ENCODE measurements around the gene RAET1L. TPM values are rescaled to one million over a fixed set of nuclear protein-coding genes. Genes with fewer than 3 reads are reported as not detected.

The RAET1L gene
- polyA plus RNA-seq, 1 donor (not counting 4 experiments of a cell fraction or from before 2014, with no cell fraction given): 6.9 TPM

- Histone ChIP-seq H3K4me1 (ENCODE audit: control insufficient read depth, extremely low read depth, insufficient read depth, low read length) (peaks cover 16% of the 10 kb centered on the region), H4K20me1 (ENCODE audit: control insufficient read depth, extremely low read depth, insufficient read depth, low read length) (no peaks in the 10 kb centered on the region), H3K27me3 (ENCODE audit: control insufficient read depth, extremely low read depth, insufficient read depth, low read length) (no peaks in the 10 kb centered on the region), H3K4me2 (ENCODE audit: control insufficient read depth, extremely low read depth, insufficient read depth, low read depth, low read length) (peak overlapping the region; percentile 28), H2AFZ (ENCODE audit: control insufficient read depth, low read length) (no peak overlapping the region), H3K9me1 (ENCODE audit: control insufficient read depth, extremely low read depth, insufficient read depth, low read length) (peaks cover 2% of the 10 kb centered on the region), H3K9ac (ENCODE audit: control insufficient read depth, extremely low read depth, insufficient read depth, low read length) (no peak overlapping the region), H3K27ac (ENCODE audit: control insufficient read depth, insufficient read depth, low read length) (no peak overlapping the region), H3K4me3 (ENCODE audit: control insufficient read depth in 2 of 3, extremely low read depth in 1 of 3, insufficient read depth in 2 of 3, low read depth in 1 of 3, low read length in 3 of 3) (no peak overlapping the region), H3K79me2 (ENCODE audit: control insufficient read depth, insufficient read depth, low read length) (no peaks in the 10 kb centered on the region), H3K9me3 (ENCODE audit: control insufficient read depth, low read depth, low read length) (no peaks in the 10 kb centered on the region), H3K36me3 (ENCODE audit: control insufficient read depth in 2 of 2, extremely low read depth in 1 of 2, insufficient read depth in 2 of 2, low read length in 2 of 2) (no peaks in the 10 kb centered on the region)
- DNase-seq (ENCODE audit: low read depth, low spot score) (no peak), FAIRE-seq (no peak)
- dilution Hi-C loops (cut with MboI; ENCODE audit: extremely low pct_ligation_motif_present, low sequenced_read_pairs): no loop called here
- no peak for TF ChIP-seq EZH2 (IDR thresholded peaks at IDR 0.05; ENCODE audit: low read length)
- TF ChIP-seq, protein P1, sequence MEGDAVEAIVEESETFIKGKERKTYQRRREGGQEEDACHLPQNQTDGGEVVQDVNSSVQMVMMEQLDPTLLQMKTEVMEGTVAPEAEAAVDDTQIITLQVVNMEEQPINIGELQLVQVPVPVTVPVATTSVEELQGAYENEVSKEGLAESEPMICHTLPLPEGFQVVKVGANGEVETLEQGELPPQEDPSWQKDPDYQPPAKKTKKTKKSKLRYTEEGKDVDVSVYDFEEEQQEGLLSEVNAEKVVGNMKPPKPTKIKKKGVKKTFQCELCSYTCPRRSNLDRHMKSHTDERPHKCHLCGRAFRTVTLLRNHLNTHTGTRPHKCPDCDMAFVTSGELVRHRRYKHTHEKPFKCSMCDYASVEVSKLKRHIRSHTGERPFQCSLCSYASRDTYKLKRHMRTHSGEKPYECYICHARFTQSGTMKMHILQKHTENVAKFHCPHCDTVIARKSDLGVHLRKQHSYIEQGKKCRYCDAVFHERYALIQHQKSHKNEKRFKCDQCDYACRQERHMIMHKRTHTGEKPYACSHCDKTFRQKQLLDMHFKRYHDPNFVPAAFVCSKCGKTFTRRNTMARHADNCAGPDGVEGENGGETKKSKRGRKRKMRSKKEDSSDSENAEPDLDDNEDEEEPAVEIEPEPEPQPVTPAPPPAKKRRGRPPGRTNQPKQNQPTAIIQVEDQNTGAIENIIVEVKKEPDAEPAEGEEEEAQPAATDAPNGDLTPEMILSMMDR (optimal IDR thresholded peaks at IDR 0.05 in 1 of 3, IDR thresholded peaks at IDR 0.05 in 1 of 3, conservative IDR thresholded peaks at IDR 0.05 in 1 of 3; ENCODE audit: extremely low read depth in 1 of 3, insufficient read depth in 2 of 3, low read length in 3 of 3): no peak
These were observed 46.9 kb upstream of the RAET1L start for GRCh38 chr6:150072201-150072600.

DNA sequence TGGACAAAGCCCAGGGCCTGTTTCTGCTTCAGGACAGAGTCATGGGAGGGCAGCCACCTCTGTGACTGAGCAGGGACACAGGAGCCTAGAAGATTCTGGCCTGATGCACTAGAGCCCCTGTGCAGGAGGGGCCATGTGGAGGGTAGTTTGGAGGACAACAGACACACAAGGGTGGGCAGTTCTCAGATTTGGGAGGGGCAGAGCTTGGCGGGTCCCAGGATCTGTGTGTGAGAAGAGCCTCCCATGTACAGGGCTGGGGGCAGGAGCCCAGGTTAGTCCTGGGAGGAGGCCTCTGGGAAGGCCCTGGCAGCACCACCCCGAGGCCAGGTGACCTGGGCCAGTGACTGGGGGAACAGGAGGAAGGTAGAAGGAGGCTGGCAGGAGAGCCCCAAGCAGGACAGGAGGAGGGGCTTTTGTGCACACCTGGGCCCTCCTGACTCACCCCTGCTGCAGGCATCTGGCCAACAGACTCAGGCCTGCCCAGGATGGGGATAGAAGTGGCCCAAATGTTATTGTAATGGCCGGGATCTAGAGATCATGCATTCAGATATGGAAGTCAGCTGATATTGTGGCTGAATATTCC lies 45.0 kb upstream of the RAET1L start:
- Histone ChIP-seq H3K4me2 (ENCODE audit: control insufficient read depth, extremely low read depth, insufficient read depth, low read depth, low read length) (no peak overlapping the region), H2AFZ (ENCODE audit: control insufficient read depth, low read length) (no peak overlapping the region), H3K9ac (ENCODE audit: control insufficient read depth, extremely low read depth, insufficient read depth, low read length) (peak overlapping the region; percentile 18), H3K27ac (ENCODE audit: control insufficient read depth, insufficient read depth, low read length) (no peak overlapping the region), H3K36me3 (ENCODE audit: control insufficient read depth in 2 of 2, extremely low read depth in 1 of 2, insufficient read depth in 2 of 2, low read length in 2 of 2) (peaks cover 1 to 2% of the 10 kb centered on the region in 2 experiments), H3K79me2 (ENCODE audit: control insufficient read depth, insufficient read depth, low read length) (no peaks in the 10 kb centered on the region), H3K9me3 (ENCODE audit: control insufficient read depth, low read depth, low read length) (no peaks in the 10 kb centered on the region), H3K9me1 (ENCODE audit: control insufficient read depth, extremely low read depth, insufficient read depth, low read length) (peaks cover 2% of the 10 kb centered on the region), H3K27me3 (ENCODE audit: control insufficient read depth, extremely low read depth, insufficient read depth, low read length) (no peaks in the 10 kb centered on the region), H3K4me3 (ENCODE audit: control insufficient read depth in 2 of 3, extremely low read depth in 1 of 3, insufficient read depth in 2 of 3, low read depth in 1 of 3, low read length in 3 of 3) (no peak overlapping the region), H3K4me1 (ENCODE audit: control insufficient read depth, extremely low read depth, insufficient read depth, low read length) (peaks cover 16% of the 10 kb centered on the region), H4K20me1 (ENCODE audit: control insufficient read depth, extremely low read depth, insufficient read depth, low read length) (no peaks in the 10 kb centered on the region)
- FAIRE-seq: no peak
- dilution Hi-C loops (cut with MboI; ENCODE audit: extremely low pct_ligation_motif_present, low sequenced_read_pairs): no loop called here
- no peak for TF ChIP-seq EZH2 (IDR thresholded peaks at IDR 0.05; ENCODE audit: low read length)
- TF ChIP-seq, protein P1 (optimal IDR thresholded peaks at IDR 0.05 in 1 of 3, IDR thresholded peaks at IDR 0.05 in 1 of 3, conservative IDR thresholded peaks at IDR 0.05 in 1 of 3; ENCODE audit: extremely low read depth in 1 of 3, insufficient read depth in 2 of 3, low read length in 3 of 3): no peak
- no peak for DNase-seq (ENCODE audit: low read depth, low spot score)
